DND-41 (cell line): Measurements from ENCODE around the gene LNX1.

ENCODE experiments used
- EZH2 ChIP-seq: IDR thresholded peaks from 3 replicates; pipeline ENCODE4 v1.6.1; 2012; ENCODE audit warnings: borderline replicate concordance, low read depth, mild to moderate bottlenecking, moderate library complexity, low read length, inconsistent platforms; ENCODE audit not compliant: severe bottlenecking
- TF ChIP-seq, protein P1 (sequence below): IDR thresholded peaks from 2 replicates; pipeline ENCODE4 v1.5.1; 2012; ENCODE audit warnings: borderline replicate concordance, low read length, moderate library complexity, mild to moderate bottlenecking; ENCODE audit not compliant: poor library complexity, severe bottlenecking; ENCODE audit errors: extremely low read depth

DNA sequence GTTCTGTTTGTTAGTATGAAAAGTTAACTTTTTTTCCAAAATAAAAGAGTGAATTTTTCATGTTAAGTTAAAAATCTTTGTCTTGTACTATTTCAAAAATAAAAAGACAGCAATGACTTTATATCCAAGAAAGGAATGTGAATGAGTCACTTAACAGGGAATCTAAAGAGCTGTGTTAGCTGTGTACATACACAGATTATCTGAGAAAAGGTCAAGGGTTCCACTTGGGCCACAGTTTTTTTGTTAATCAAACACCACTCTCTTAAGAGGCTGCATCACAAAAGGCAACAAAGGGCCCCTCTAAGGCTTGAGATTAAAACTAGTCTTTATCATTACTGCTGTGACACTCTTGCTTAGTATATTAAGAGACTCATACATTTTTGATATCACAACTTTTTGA, 131.7 kb downstream of the LNX1 start:
- TF ChIP-seq, protein P1, sequence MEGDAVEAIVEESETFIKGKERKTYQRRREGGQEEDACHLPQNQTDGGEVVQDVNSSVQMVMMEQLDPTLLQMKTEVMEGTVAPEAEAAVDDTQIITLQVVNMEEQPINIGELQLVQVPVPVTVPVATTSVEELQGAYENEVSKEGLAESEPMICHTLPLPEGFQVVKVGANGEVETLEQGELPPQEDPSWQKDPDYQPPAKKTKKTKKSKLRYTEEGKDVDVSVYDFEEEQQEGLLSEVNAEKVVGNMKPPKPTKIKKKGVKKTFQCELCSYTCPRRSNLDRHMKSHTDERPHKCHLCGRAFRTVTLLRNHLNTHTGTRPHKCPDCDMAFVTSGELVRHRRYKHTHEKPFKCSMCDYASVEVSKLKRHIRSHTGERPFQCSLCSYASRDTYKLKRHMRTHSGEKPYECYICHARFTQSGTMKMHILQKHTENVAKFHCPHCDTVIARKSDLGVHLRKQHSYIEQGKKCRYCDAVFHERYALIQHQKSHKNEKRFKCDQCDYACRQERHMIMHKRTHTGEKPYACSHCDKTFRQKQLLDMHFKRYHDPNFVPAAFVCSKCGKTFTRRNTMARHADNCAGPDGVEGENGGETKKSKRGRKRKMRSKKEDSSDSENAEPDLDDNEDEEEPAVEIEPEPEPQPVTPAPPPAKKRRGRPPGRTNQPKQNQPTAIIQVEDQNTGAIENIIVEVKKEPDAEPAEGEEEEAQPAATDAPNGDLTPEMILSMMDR, result no peak
- no peak for TF ChIP-seq EZH2
